Stimulated activated CD8-positive, alpha-beta memory T cell treated with anti-CD3 and anti-CD28 coated beads, Interleukin-7, amount 100 ng/mL, for 4 hours (primary cell): Measurements from ENCODE around the gene CAPN3.
"Not testable (repeated sequence)": the region's sequence is repeated elsewhere in the genome, so short reads cannot be mapped to it uniquely, and the experiment has no call there.

Source experiments
- DNase-seq, 2 donors: peaks; one replicate each; pipeline ENCODE4 v3.0.0-alpha.2; 2020; ENCODE audit warnings: low read depth in 2 of 2

CAPN3 gene

DNA sequence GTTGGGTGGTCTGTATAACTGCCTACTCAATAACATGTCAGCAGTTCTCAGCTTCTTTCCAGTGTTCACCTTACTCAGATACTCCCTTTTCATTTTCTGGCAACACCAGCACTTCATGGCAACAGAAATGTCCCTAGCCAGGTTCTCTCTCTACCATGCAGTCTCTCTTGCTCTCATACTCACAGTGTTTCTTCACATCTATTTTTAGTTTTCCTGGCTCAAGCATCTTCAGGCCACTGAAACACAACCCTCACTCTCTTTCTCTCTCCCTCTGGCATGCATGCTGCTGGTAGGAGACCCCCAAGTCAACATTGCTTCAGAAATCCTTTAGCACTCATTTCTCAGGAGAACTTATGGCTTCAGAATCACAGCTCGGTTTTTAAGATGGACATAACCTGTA is at the start of gene CAPN3:
Gene CAPN3, plus strand, starts transcription at position 253 of the 400 bp plus-strand sequence. CDS start 305 bp downstream, outside the sequence.
- no peak for DNase-seq

DNA sequence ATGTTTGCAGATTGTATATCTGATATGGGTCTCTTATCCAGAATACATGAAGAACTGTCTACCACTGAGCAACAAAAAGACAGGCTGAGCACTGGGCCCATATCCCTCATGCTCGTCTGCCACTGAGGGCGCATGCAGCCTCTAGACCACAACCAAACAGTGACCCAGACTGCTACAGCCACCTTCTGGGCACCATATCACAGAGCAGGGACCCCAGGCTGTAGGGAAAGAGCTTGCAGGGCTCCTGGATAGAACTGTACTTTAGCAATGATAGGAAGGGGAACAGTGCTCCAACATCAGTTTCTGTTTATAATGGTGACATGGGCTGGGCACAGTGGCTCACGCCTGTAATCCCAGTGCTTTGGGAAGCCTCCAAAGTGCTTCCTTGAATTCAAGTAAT is 45.8 kb upstream of the CAPN3 start:
- DNase-seq = no peak

GRCh38 chr15:42314818-42315217 is 44.5 kb upstream of the CAPN3 start:
- no peak for DNase-seq

DNA sequence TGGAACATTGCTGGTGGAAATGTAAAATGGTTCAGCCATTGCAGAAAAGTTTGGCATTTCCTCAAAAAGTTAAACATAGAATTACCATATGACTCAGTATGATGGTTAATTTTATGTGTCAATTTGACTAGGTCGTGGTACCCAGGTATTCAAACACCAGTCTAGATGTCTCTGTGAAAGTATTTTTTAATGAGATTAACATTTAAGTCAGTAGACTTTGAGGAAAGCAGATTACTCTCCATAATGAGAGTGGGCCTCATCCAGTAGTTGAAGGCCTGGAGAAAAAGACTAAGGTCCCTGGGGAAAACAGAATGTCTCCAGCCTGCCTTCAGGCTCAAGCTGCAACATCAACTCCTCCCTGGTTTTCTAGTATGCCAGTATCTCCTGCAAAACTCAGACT is 43.8 kb upstream of the CAPN3 start:
- no peak for DNase-seq

- not testable (repeated sequence) for DNase-seq
Observed at GRCh38 chr15:42316282-42316805, 43.0 kb upstream of the CAPN3 start.

DNA sequence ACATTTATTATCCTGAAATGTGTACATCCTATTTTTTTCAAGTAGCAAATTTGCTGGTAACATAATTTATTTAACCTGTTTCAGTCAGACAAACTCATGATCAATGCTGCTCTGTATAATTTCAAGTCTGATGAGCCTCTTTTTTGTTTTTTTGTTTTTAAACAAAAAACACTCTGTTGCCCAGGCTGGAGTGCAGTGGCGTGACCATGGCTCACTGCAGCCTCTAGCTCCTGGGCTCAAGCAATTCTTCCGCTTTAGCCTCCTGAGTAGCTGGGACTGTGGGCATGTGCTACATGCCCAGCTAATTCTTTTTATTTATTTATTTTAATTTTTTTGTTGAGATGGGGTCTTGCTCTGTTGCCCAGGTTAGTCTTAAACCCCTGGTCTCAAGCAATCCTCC is 40.1 kb upstream of the CAPN3 start:
- no peak for DNase-seq

DNA sequence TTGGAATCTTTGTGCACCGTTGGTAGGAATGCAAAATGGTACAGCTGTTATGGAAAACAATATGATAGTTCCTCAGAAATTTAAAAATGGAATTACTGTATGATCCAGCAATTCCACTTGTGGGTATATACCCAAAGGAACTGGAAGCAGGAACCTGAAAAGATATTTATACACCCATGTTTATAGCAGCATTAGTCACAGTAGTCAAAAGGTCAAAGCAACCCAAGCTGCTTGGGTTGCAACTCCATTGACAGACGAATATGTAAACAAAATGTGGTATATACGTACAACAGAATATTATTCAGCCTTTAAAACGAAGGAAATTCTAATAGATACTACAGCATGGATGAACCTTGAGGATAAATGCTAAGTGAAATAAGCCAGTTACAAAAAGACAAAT is 35.0 kb upstream of the CAPN3 start:
- DNase-seq = no peak

- no peak for DNase-seq
Observed at GRCh38 chr15:42329161-42329560, 30.1 kb upstream of the CAPN3 start.

GRCh38 chr15:42329992-42330391 is 29.3 kb upstream of the CAPN3 start:
- DNase-seq = no peak

GRCh38 chr15:42331235-42331634 is 28.1 kb upstream of the CAPN3 start:
- DNase-seq = no peak

GRCh38 chr15:42332331-42332730 is 27.0 kb upstream of the CAPN3 start:
- no peak for DNase-seq

GRCh38 chr15:42335074-42335473 is 24.2 kb upstream of the CAPN3 start:
- DNase-seq = no peak

GRCh38 chr15:42336650-42337049 is 22.7 kb upstream of the CAPN3 start:
- not testable (repeated sequence) for DNase-seq

- not testable (repeated sequence) for DNase-seq
Observed at GRCh38 chr15:42337104-42337503, 22.2 kb upstream of the CAPN3 start.

DNA sequence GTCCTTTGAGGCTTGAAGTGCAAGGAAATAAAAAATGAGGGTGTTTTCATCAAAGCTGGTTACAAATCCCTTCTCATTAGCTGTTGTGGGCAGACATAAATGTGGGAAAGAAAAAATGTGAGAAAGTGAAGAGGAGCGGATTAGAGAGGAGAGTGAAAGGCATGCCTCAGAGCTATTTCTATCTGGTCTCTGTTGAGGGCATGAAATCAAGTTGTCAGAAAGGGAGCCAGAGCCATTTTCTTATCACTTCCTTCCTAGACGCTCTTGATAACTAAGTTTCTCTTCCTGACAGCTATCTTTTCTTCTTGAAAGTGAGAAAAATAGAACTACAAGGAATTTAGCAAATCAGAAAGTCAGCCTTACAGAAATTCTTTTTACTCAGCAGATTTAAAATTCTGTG is 20.8 kb upstream of the CAPN3 start:
- DNase-seq = no peak

DNA sequence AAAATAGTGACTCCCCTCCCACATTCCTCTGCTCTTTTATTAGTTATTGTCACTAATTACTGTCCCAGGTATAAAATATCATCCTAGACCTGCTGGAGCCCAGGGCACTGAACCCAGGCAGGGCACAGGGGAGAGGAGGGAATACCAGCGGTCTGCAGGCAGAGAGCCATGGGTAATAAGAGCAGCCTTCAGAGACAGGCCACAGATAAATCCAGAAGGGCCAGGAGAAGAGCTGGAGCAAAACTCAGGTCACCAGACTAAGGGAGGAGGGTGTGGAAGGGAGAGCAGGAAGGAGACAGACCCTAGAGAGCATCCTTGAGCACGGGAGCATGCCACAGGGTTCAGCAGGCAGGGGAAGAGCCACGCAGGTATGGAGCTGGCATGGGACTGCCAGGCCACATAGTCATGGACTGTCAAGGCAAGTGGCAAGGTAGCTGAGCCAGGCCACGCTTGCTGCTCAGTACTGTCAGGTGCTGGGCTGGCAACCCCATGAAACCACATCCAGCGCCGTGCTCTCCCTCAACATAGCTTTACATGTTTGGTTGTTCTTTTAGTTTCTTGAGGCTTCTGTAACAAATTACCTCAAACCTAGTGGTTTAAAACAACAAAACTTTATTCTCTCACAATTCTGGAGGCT is 15.6 kb upstream of the CAPN3 start:
- DNase-seq = no peak

- DNase-seq = no peak
Observed at GRCh38 chr15:42344763-42345162, 14.5 kb upstream of the CAPN3 start.

- DNase-seq = no peak
Observed at GRCh38 chr15:42345504-42345903, 13.8 kb upstream of the CAPN3 start.

DNA sequence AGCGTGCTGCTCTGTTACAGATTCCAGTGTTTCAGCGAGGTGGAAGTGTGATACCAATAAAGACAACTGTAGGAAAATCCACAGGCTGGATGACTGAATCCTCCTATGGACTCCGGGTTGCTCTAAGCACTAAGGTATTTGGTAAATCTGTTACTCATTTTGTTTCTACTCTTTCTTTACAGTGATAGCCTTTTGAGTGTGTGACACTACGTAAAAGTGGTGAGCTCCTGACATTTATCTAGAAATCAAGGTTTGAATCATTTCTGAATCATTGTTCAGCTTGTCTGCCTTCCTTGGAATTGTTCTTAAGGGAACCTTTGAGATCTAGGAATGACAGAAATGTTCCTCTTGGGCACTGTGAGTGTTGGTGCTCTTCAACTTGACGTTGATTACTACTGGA is 11.2 kb upstream of the CAPN3 start:
- no peak for DNase-seq

DNA sequence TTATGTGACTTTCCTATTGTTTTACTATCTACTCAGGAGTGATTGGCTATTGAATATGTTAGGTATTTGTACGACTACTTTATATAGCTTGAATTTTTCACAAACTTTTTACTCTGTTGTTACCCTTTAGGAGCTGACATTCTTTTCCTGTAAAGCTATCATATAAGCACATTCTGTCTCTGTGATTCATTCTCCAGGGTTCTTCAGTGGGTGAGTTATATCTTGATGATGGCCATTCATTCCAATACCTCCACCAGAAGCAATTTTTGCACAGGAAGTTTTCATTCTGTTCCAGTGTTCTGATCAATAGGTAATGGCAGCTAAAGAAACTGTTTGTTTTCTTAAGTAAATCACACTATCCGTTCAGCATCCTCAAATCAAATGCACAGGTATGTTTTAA is 10.1 kb upstream of the CAPN3 start:
- DNase-seq = no peak

DNA sequence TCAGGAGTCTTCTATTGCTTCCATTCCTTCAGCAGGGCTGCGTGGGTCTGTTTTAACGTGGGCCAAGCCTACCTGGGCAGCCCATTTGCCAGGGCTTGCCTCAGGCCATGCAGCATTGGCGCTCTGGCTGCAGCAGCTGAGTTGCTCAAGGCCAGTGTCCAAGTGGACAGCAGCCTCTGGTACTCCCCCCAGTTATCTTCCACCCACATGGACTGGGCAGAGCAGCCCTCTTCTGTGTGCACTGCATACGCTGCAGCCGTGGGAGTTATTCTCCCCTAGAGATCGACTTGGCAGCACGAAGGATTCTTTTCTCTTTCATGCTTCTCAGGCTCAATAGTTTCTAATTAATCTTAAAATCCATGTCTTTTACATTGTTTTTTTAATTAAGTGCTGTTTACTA is 6.9 kb upstream of the CAPN3 start:
- no peak for DNase-seq

- DNase-seq = no peak
Observed at GRCh38 chr15:42353061-42353460, 6.2 kb upstream of the CAPN3 start.

DNA sequence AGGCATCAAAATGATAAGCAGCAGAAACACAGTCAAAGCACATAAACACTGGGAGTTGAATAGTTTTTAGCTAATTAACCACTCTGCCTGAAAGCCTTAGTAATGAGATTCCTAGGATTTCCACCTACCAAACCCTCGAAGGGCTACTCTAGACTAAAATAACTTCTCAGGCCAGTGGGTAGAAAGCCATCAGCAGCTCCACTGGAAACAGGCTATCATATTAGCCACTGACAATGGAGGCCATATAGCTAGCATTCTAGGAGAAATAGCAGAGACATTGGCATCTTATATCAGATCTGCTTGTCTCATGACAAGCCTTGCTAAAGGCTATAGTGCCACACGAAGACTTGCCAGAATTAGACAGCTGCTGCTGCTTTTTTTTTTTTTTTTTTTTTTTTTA is 4.5 kb upstream of the CAPN3 start:
- DNase-seq = no peak

DNA sequence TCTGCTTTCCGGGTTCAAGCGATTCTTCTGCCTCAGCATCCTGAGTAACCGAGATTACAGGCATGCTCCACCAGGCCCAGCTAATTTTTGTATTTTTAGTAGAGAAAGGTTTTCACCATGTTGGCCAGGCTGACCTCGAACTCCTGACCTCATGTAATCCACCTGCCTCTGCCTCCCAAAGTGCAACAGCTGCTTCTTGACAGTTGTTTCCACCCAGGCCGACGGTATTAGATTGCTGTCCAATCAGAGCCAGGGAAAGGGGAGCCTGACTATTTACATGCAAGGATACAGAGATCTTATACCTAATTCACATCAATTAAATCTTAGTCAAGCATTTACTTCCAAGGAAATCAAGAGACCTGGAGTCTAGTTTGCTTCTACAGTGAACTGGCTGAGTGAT is 4.0 kb upstream of the CAPN3 start:
- no peak for DNase-seq
